ENCODE measurements around the gene HPGD. TPM values are rescaled to one million over a fixed set of nuclear protein-coding genes. Genes with fewer than 3 reads are reported as not detected.

Gene HPGD
- total RNA-seq, 2 experiments from 2014 or later, result 9.3 to 10.4 TPM

- H3K27ac Mint-ChIP-seq, result peak overlapping the region; percentile 75
- ATAC-seq (ENCODE audit: poor library complexity) (no peak), DNase-seq (peak in 2 of 14 experiments; percentile 9 to 15)
- intact Hi-C loops (cut with DNase I, micrococcal nuclease), result no loop called here
- peak overlapping the region; percentile 89 for H3K4me3 Mint-ChIP-seq
- Histone ChIP-seq H3K27ac (ENCODE audit: low read depth in 1 of 2, low read length in 2 of 2) (peak overlapping the region; percentile 22 to 45), H3K9me3 (ENCODE audit: control insufficient read depth in 1 of 2, insufficient read depth in 1 of 2, low read length in 2 of 2) (peaks cover 0 to 7% of the 10 kb centered on the region in 2 experiments), H3K36me3 (ENCODE audit: insufficient read depth, low read length) (no peaks in the 10 kb centered on the region), H3K4me1 (ENCODE audit: insufficient read depth, low read length) (peaks cover 8% of the 10 kb centered on the region), H3K4me3 (ENCODE audit: low read length) (peak overlapping the region; percentile 68), H3K27me3 (ENCODE audit: control insufficient read depth in 1 of 2, insufficient read depth in 2 of 2, low read length in 2 of 2) (peaks cover 10 to 19% of the 10 kb centered on the region in 2 experiments)
- TF ChIP-seq CTCF (IDR thresholded peaks at IDR 0.05), result no peak
- H3K4me1 Mint-ChIP-seq (ENCODE audit: low read depth), result peaks cover 22% of the 10 kb centered on the region
- H3K27me3 Mint-ChIP-seq, result peaks cover 29% of the 10 kb centered on the region
- POLR2A ChIA-PET, result interaction anchor here (1.2 to 2.0 kb wide), 5 partner anchors 15 to 160 kb away, joined by 3 to 8 read pairs (median 6); no protein-coding TSS in a partner anchor
- no peaks in the 10 kb centered on the region for H3K9me3 Mint-ChIP-seq
- CTCF ChIA-PET, result interaction anchor here (0.7 kb wide), 1 partner anchor 57 kb away, joined by 3 read pairs; no protein-coding TSS in a partner anchor
- H3K36me3 Mint-ChIP-seq (ENCODE audit: low read depth), result no peaks in the 10 kb centered on the region
Observed at GRCh38 chr4:174523025-174523693, 871 bp upstream of the HPGD start.

GRCh38 chr4:174521800-174522182 lies 497 bp downstream of the HPGD start:
- intact Hi-C loops (cut with DNase I, micrococcal nuclease), result no loop called here
- Mint-ChIP-seq H3K36me3 (ENCODE audit: low read depth) (no peaks in the 10 kb centered on the region), H3K4me3 (peak overlapping the region; percentile 85), H3K27me3 (peaks cover 29% of the 10 kb centered on the region), H3K4me1 (ENCODE audit: low read depth) (peaks cover 22% of the 10 kb centered on the region), H3K9me3 (no peaks in the 10 kb centered on the region), H3K27ac (peak overlapping the region; percentile 75)
- DNase-seq (peak in 3 of 14 experiments; percentile 17 to 34 (median 28)), ATAC-seq (ENCODE audit: poor library complexity) (peak; percentile 28)
- TF ChIP-seq CTCF (IDR thresholded peaks at IDR 0.05), result no peak
- Histone ChIP-seq H3K36me3 (ENCODE audit: insufficient read depth, low read length) (no peaks in the 10 kb centered on the region), H3K27me3 (ENCODE audit: control insufficient read depth in 1 of 2, insufficient read depth in 2 of 2, low read length in 2 of 2) (peaks cover 10 to 19% of the 10 kb centered on the region in 2 experiments), H3K4me3 (ENCODE audit: low read length) (peak overlapping the region; percentile 68), H3K27ac (ENCODE audit: low read depth in 1 of 2, low read length in 2 of 2) (peak overlapping the region; percentile 40 to 59), H3K4me1 (ENCODE audit: insufficient read depth, low read length) (peaks cover 8% of the 10 kb centered on the region), H3K9me3 (ENCODE audit: control insufficient read depth in 1 of 2, insufficient read depth in 1 of 2, low read length in 2 of 2) (peaks cover 0 to 7% of the 10 kb centered on the region in 2 experiments)
- POLR2A ChIA-PET, result interaction anchor here (1.3 to 2.0 kb wide), 6 partner anchors 14 to 237 kb away, joined by 3 to 8 read pairs (median 6); partner anchors contain the start of gene CEP44
- CTCF ChIA-PET, result no interaction called here

GRCh38 chr4:174520660-174521059 lies 1.6 kb downstream of the HPGD start:
- ChIA-PET POLR2A (no interaction called here), CTCF (no interaction called here)
- peaks cover 8% of the 10 kb centered on the region for H3K4me1 ChIP-seq (ENCODE audit: insufficient read depth, low read length)
- H3K36me3 ChIP-seq (ENCODE audit: insufficient read depth, low read length), result no peaks in the 10 kb centered on the region
- ATAC-seq (ENCODE audit: poor library complexity) (no peak), DNase-seq (peak in 2 of 14 experiments; percentile 15 to 51)
- H3K36me3 Mint-ChIP-seq (ENCODE audit: low read depth), result no peaks in the 10 kb centered on the region
- no peak for TF ChIP-seq CTCF (IDR thresholded peaks at IDR 0.05)
- peaks cover 22% of the 10 kb centered on the region for H3K4me1 Mint-ChIP-seq (ENCODE audit: low read depth)
- peaks cover 0 to 7% of the 10 kb centered on the region in 2 experiments for H3K9me3 ChIP-seq (ENCODE audit: control insufficient read depth in 1 of 2, insufficient read depth in 1 of 2, low read length in 2 of 2)
- H3K27ac Mint-ChIP-seq, result peak overlapping the region; percentile 68
- peaks cover 22% of the 10 kb centered on the region for H3K27me3 Mint-ChIP-seq
- H3K4me3 Mint-ChIP-seq, result peak overlapping the region; percentile 42
- no peaks in the 10 kb centered on the region for H3K9me3 Mint-ChIP-seq
- no peak overlapping the region for H3K4me3 ChIP-seq (ENCODE audit: low read length)
- H3K27ac ChIP-seq (ENCODE audit: low read depth in 1 of 2, low read length in 2 of 2), result no peak overlapping the region
- peaks cover 10 to 19% of the 10 kb centered on the region in 2 experiments for H3K27me3 ChIP-seq (ENCODE audit: control insufficient read depth in 1 of 2, insufficient read depth in 2 of 2, low read length in 2 of 2)
- intact Hi-C loops (cut with DNase I, micrococcal nuclease), result no loop called here
